ENCODE measurements around the gene ASH1L.

ASH1L gene

DNA sequence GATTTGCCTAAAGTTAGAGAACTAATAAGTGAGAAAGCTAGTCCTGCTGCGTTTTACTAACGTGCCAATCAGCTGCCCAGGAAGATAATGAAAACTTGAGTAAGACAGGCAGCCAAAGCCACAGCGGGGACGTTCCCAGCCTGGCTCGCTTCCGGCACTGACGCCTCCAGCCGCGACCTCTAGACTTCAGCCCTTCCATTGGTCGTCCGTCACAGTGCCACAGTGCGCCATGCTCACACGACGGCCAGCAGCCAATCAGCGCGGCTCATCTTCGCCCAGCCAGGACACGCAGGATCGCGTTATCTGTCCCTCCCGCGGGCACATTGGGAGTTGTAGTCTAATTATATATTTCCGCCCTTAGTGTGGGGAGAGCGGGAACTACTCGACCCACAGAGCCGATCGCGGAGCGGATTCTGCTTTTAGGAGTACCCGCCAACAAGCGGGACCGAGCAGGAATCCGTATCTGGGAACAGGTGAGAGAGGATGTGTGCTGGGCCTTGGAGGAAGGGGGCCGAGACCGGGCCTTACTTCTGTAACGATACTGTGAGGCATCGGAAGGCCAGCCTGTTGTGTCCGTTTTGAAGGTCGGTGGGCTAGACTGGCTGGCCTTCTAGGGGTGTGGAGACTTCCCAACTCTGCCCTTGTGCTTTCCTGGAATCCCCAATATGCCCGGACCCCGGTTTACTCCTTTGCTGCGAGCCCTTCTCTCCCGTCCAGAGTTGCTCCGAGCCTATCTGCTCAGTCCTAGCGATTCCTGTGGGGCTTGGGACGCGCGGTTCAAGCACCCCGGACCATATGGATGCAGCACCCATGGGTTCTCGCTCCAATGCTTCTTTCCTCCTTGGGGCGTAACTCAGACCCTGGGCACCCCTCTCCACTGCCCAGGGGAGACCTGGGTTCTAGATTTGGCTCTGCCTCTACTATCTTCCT, 253.8 kb downstream of the ASH1L start, which contains the start of gene FDPS:
Gene FDPS (plus strand): TSS at position 374 of the 930 bp plus-strand sequence. CDS start 924 bp downstream, outside the sequence.
- peak; percentile 98 for ATAC-seq
- no peak for TF ChIP-seq ARNTL (CRISPR knock-in tag; IDR thresholded peaks at IDR 0.05; ENCODE audit: borderline replicate concordance, low read depth)
- TF ChIP-seq, protein P1, sequence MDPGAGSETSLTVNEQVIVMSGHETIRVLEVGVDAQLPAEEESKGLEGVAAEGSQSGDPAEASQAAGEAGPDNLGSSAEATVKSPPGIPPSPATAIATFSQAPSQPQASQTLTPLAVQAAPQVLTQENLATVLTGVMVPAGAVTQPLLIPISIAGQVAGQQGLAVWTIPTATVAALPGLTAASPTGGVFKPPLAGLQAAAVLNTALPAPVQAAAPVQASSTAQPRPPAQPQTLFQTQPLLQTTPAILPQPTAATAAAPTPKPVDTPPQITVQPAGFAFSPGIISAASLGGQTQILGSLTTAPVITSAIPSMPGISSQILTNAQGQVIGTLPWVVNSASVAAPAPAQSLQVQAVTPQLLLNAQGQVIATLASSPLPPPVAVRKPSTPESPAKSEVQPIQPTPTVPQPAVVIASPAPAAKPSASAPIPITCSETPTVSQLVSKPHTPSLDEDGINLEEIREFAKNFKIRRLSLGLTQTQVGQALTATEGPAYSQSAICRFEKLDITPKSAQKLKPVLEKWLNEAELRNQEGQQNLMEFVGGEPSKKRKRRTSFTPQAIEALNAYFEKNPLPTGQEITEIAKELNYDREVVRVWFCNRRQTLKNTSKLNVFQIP (CRISPR knock-in tag; IDR thresholded peaks at IDR 0.05; ENCODE audit: borderline replicate concordance, low read depth): 0 out of 2 replicates have a peak, but pooled peaks have one; percentile 24
- TF ChIP-seq ZFP30 (CRISPR knock-in tag; IDR thresholded peaks at IDR 0.05): no peak
- no peak for TF ChIP-seq TCF4 (CRISPR knock-in tag; IDR thresholded peaks at IDR 0.05; ENCODE audit: borderline replicate concordance)
- no peak for TF ChIP-seq SNAI2 (CRISPR knock-in tag; IDR thresholded peaks at IDR 0.05)
- TF ChIP-seq ZFP3 (CRISPR knock-in tag; IDR thresholded peaks at IDR 0.05): no peak
- no peak for TF ChIP-seq PPARA (CRISPR knock-in tag; IDR thresholded peaks at IDR 0.05; ENCODE audit: borderline replicate concordance)
- TF ChIP-seq ZNF8 (CRISPR knock-in tag; IDR thresholded peaks at IDR 0.05): no peak

- ATAC-seq: peak; percentile 19; the same call in 2 of the 3 replicates
- TF ChIP-seq ZFP3 (CRISPR knock-in tag; IDR thresholded peaks at IDR 0.05) (no peak), BACH2 (CRISPR knock-in tag; IDR thresholded peaks at IDR 0.05; ENCODE audit: borderline replicate concordance) (0 out of 2 replicates have a peak, but pooled peaks have one; percentile 9)
Measured at GRCh38 chr1:155307247-155307740, 255.3 kb downstream of the ASH1L start.

DNA sequence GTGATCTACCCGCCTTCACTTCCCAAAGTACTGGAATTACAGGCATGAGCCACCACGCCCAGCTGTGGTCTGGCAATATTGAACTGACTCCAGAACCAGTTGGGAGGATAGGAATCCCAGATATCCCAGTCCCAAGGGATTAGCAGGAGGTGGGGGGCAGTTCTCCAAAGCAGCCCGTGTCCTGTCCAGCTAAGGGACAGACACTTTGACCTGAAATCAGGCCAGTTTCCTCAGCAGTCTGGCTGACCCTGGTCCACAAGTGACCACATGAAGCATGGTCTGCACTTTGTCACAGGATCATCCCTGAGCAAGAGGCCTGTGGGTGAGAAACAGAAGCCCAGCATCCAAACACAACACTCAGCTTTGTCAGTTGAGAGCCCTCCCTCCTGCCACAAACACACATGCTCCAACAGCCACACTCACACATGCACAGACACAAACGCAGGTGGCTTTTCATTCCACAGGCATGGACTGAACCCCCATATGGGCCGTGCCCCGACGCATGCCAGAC, 256.7 kb downstream of the ASH1L start:
- no peak for ATAC-seq
- TF ChIP-seq BACH2 (CRISPR knock-in tag; IDR thresholded peaks at IDR 0.05; ENCODE audit: borderline replicate concordance) (no peak), TCF4 (CRISPR knock-in tag; IDR thresholded peaks at IDR 0.05; ENCODE audit: borderline replicate concordance) (no peak), ISL1 (CRISPR knock-in tag; IDR thresholded peaks at IDR 0.05) (no peak), ZC3H10 (CRISPR knock-in tag; IDR thresholded peaks at IDR 0.05) (no peak), ZFP3 (CRISPR knock-in tag; IDR thresholded peaks at IDR 0.05) (no peak), ARNTL (CRISPR knock-in tag; IDR thresholded peaks at IDR 0.05; ENCODE audit: borderline replicate concordance, low read depth) (no peak), TOX (CRISPR knock-in tag; IDR thresholded peaks at IDR 0.05; ENCODE audit: borderline replicate concordance) (no peak), PPARA (CRISPR knock-in tag; IDR thresholded peaks at IDR 0.05; ENCODE audit: borderline replicate concordance) (no peak), ZNF565 (CRISPR knock-in tag; conservative IDR thresholded peaks at IDR 0.05; ENCODE audit: low read depth) (no peak), ZNF70 (CRISPR knock-in tag; IDR thresholded peaks at IDR 0.05) (no peak), ZNF8 (CRISPR knock-in tag; IDR thresholded peaks at IDR 0.05) (no peak), OSR1 (CRISPR knock-in tag; IDR thresholded peaks at IDR 0.05) (no peak), RARB (CRISPR knock-in tag; IDR thresholded peaks at IDR 0.05) (no peak)
- TF ChIP-seq, protein P1 (CRISPR knock-in tag; IDR thresholded peaks at IDR 0.05; ENCODE audit: borderline replicate concordance, low read depth): no peak
- TF ChIP-seq, protein P2, sequence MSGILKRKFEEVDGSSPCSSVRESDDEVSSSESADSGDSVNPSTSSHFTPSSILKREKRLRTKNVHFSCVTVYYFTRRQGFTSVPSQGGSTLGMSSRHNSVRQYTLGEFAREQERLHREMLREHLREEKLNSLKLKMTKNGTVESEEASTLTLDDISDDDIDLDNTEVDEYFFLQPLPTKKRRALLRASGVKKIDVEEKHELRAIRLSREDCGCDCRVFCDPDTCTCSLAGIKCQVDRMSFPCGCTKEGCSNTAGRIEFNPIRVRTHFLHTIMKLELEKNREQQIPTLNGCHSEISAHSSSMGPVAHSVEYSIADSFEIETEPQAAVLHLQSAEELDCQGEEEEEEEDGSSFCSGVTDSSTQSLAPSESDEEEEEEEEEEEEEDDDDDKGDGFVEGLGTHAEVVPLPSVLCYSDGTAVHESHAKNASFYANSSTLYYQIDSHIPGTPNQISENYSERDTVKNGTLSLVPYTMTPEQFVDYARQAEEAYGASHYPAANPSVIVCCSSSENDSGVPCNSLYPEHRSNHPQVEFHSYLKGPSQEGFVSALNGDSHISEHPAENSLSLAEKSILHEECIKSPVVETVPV (CRISPR knock-in tag; IDR thresholded peaks at IDR 0.05): no peak
- TF ChIP-seq, protein P3, sequence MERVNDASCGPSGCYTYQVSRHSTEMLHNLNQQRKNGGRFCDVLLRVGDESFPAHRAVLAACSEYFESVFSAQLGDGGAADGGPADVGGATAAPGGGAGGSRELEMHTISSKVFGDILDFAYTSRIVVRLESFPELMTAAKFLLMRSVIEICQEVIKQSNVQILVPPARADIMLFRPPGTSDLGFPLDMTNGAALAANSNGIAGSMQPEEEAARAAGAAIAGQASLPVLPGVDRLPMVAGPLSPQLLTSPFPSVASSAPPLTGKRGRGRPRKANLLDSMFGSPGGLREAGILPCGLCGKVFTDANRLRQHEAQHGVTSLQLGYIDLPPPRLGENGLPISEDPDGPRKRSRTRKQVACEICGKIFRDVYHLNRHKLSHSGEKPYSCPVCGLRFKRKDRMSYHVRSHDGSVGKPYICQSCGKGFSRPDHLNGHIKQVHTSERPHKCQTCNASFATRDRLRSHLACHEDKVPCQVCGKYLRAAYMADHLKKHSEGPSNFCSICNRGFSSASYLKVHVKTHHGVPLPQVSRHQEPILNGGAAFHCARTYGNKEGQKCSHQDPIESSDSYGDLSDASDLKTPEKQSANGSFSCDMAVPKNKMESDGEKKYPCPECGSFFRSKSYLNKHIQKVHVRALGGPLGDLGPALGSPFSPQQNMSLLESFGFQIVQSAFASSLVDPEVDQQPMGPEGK (CRISPR knock-in tag; IDR thresholded peaks at IDR 0.05; ENCODE audit: borderline replicate concordance): no peak
- TF ChIP-seq, protein P4, sequence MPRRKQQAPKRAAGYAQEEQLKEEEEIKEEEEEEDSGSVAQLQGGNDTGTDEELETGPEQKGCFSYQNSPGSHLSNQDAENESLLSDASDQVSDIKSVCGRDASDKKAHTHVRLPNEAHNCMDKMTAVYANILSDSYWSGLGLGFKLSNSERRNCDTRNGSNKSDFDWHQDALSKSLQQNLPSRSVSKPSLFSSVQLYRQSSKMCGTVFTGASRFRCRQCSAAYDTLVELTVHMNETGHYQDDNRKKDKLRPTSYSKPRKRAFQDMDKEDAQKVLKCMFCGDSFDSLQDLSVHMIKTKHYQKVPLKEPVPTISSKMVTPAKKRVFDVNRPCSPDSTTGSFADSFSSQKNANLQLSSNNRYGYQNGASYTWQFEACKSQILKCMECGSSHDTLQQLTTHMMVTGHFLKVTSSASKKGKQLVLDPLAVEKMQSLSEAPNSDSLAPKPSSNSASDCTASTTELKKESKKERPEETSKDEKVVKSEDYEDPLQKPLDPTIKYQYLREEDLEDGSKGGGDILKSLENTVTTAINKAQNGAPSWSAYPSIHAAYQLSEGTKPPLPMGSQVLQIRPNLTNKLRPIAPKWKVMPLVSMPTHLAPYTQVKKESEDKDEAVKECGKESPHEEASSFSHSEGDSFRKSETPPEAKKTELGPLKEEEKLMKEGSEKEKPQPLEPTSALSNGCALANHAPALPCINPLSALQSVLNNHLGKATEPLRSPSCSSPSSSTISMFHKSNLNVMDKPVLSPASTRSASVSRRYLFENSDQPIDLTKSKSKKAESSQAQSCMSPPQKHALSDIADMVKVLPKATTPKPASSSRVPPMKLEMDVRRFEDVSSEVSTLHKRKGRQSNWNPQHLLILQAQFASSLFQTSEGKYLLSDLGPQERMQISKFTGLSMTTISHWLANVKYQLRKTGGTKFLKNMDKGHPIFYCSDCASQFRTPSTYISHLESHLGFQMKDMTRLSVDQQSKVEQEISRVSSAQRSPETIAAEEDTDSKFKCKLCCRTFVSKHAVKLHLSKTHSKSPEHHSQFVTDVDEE (CRISPR knock-in tag; IDR thresholded peaks at IDR 0.05): no peak
- TF ChIP-seq, protein P5, sequence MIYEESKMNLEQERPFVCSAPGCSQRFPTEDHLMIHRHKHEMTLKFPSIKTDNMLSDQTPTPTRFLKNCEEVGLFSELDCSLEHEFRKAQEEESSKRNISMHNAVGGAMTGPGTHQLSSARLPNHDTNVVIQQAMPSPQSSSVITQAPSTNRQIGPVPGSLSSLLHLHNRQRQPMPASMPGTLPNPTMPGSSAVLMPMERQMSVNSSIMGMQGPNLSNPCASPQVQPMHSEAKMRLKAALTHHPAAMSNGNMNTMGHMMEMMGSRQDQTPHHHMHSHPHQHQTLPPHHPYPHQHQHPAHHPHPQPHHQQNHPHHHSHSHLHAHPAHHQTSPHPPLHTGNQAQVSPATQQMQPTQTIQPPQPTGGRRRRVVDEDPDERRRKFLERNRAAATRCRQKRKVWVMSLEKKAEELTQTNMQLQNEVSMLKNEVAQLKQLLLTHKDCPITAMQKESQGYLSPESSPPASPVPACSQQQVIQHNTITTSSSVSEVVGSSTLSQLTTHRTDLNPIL (CRISPR knock-in tag; IDR thresholded peaks at IDR 0.05; ENCODE audit: low read depth): no peak

Data from SK-N-SH treated with all-trans-retinoic acid at 6 μM for 48 hours (cell line).